ENCODE results near the gene NSMCE1. TPM values are rescaled to one million over a fixed set of nuclear protein-coding genes. Genes with fewer than 3 reads are reported as not detected.

Gene NSMCE1
- total and polyA plus RNA-seq, 2 of the 8 experiments (the other 6 are each of a cell fraction or from before 2014, with no cell fraction given) = 8.1 to 16.6 TPM

GRCh38 chr16:27232061-27232900 lies 36.3 kb downstream of the NSMCE1 start:
- Histone ChIP-seq H3K18ac (ENCODE audit: extremely low read depth, low read length) (no peak overlapping the region), H4K5ac (ENCODE audit: insufficient read length, low read depth, low read length) (no peak overlapping the region), H3K56ac (replicated peaks; ENCODE audit: insufficient read length, low read depth, low read length) (no peak overlapping the region), H2BK12ac (ENCODE audit: low read depth, low read length) (no peak overlapping the region), H3K27ac (ENCODE audit: low read depth, low read length) (no peak overlapping the region), H3K79me2 (ENCODE audit: control insufficient read depth in 1 of 2, insufficient read depth in 2 of 2, low read length in 2 of 2) (no peaks in the 10 kb centered on the region), H3K14ac (ENCODE audit: insufficient read length) (no peak overlapping the region), H2AFZ (ENCODE audit: low read length) (no peak overlapping the region), H3K4ac (replicated peaks; ENCODE audit: insufficient read length, low read depth, low read length) (no peak overlapping the region), H3K27me3 (replicated peaks in 1 of 4; ENCODE audit: control insufficient read depth in 3 of 4, extremely low read depth in 1 of 4, insufficient read depth in 3 of 4, low read length in 3 of 4) (no peaks in the 10 kb centered on the region), H3K4me2 (ENCODE audit: insufficient read depth in 1 of 2, low read depth in 2 of 2, low read length in 2 of 2) (no peak overlapping the region), H3K23me2 (ENCODE audit: low read depth, low read length) (no peaks in the 10 kb centered on the region), H3K9ac (replicated peaks in 1 of 4; ENCODE audit: extremely low read depth in 1 of 4, low read depth in 3 of 4, low read length in 3 of 4) (no peak overlapping the region), H3K79me1 (ENCODE audit: low read depth, low read length) (no peaks in the 10 kb centered on the region), H2AK5ac (ENCODE audit: low read depth, low read length) (no peak overlapping the region), H2BK120ac (replicated peaks; ENCODE audit: low read depth, low read length) (no peak overlapping the region), H2BK15ac (ENCODE audit: low read length) (no peak overlapping the region), H3K36me3 (ENCODE audit: control insufficient read depth in 2 of 4, insufficient read depth in 4 of 4, low read length in 3 of 4) (0 out of 8 replicates have a peak, but pooled peaks cover 0 to 3% (median 0%) of the 10 kb centered on the region in 4 experiments), H2BK20ac (ENCODE audit: low read length) (no peak overlapping the region), H4K91ac (replicated peaks; ENCODE audit: insufficient read length, low read length) (no peak overlapping the region), H3K23ac (ENCODE audit: insufficient read length) (no peak overlapping the region), H3K4me1 (replicated peaks in 1 of 4; ENCODE audit: control insufficient read depth in 3 of 4, insufficient read depth in 4 of 4, low read length in 3 of 4) (no peaks in the 10 kb centered on the region; a peak in 1 of 7 replicates), H3K4me3 (ENCODE audit: extremely low read depth in 1 of 4, insufficient read depth in 2 of 4, low read depth in 3 of 4, low read length in 4 of 4) (no peak overlapping the region), H2BK5ac (ENCODE audit: low read depth, low read length) (no peak overlapping the region), H4K8ac (ENCODE audit: extremely low read depth, insufficient read depth, low read length) (no peak overlapping the region), H4K20me1 (replicated peaks in 1 of 2; ENCODE audit: control insufficient read depth in 1 of 2, insufficient read depth in 2 of 2, low read length in 2 of 2) (peaks cover 0 to 1% of the 10 kb centered on the region in 2 experiments), H3K9me3 (ENCODE audit: insufficient read depth in 2 of 2, low read depth in 1 of 2, low read length in 1 of 2) (no peaks in the 10 kb centered on the region)
- FAIRE-seq (no peak), DNase-seq (ENCODE audit: low read depth in 1 of 2, low spot score in 2 of 2) (no peak)
- no peak for TF ChIP-seq CREB1 (IDR thresholded peaks at IDR 0.05)
- no peak for TF ChIP-seq NRF1 (IDR thresholded peaks at IDR 0.05; ENCODE audit: low read depth, low read length)
- no peak for TF ChIP-seq E2F6 (IDR thresholded peaks at IDR 0.05)
- TF ChIP-seq KDM1A (IDR thresholded peaks at IDR 0.05; ENCODE audit: borderline replicate concordance, low read length) = no peak
- TF ChIP-seq ASH2L (IDR thresholded peaks at IDR 0.05; ENCODE audit: low read length) = no peak
- ChIA-PET POLR2A (ENCODE audit: partially characterized antibody) (interaction anchor here (0.6 kb wide), 1 partner anchor 8 kb away, joined by 4 read pairs; no protein-coding TSS in a partner anchor), CTCF (ENCODE audit: partially characterized antibody) (interaction anchor here (0.8 to 17.4 kb wide), 6 partner anchors 12 to 217 kb away, joined by 3 to 241 read pairs (median 4); no protein-coding TSS in a partner anchor)
- WGBS, 2 experiments (ENCODE audit: extremely low coverage in 1 of 2, insufficient coverage in 1 of 2, insufficient read length in 1 of 2, insufficient replicate concordance in 2 of 2, low coverage in 1 of 2, low lambda C conversion rate in 2 of 2, missing lambda C conversion rate in 1 of 2) = 89% methylated on average over 26 of the region's 26 CpGs; no CpG with 5 or more reads in 1 of the 2 experiments

All from H1 (cell line).